ENCODE data around the gene ADAMTSL3.

ADAMTSL3 gene

DNA sequence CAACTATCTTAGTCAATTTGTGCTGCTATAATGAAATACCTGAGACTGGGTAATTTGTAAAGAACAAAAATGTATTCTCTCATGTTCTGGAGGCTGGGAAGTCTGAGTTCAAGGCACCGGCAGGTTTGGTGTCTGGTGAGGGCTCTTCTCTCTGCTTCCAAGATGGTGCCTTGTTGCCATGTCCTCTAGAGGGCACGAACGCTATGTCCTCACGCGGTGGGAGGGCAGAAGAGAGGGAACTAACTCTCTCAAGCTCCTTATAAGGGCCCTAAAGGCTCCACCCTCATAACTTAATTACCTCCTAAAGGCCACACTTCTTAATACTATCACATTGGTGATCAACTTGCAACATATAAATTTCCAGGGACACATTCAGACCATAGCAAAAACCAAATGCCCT is 108.4 kb downstream of the ADAMTSL3 start:
- DNase-seq (ENCODE audit: low read depth), result no peak
- TF ChIP-seq, protein P1, sequence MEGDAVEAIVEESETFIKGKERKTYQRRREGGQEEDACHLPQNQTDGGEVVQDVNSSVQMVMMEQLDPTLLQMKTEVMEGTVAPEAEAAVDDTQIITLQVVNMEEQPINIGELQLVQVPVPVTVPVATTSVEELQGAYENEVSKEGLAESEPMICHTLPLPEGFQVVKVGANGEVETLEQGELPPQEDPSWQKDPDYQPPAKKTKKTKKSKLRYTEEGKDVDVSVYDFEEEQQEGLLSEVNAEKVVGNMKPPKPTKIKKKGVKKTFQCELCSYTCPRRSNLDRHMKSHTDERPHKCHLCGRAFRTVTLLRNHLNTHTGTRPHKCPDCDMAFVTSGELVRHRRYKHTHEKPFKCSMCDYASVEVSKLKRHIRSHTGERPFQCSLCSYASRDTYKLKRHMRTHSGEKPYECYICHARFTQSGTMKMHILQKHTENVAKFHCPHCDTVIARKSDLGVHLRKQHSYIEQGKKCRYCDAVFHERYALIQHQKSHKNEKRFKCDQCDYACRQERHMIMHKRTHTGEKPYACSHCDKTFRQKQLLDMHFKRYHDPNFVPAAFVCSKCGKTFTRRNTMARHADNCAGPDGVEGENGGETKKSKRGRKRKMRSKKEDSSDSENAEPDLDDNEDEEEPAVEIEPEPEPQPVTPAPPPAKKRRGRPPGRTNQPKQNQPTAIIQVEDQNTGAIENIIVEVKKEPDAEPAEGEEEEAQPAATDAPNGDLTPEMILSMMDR (IDR thresholded peaks at IDR 0.05; ENCODE audit: low read depth, low read length, missing control alignments), result peak; percentile 19

DNA sequence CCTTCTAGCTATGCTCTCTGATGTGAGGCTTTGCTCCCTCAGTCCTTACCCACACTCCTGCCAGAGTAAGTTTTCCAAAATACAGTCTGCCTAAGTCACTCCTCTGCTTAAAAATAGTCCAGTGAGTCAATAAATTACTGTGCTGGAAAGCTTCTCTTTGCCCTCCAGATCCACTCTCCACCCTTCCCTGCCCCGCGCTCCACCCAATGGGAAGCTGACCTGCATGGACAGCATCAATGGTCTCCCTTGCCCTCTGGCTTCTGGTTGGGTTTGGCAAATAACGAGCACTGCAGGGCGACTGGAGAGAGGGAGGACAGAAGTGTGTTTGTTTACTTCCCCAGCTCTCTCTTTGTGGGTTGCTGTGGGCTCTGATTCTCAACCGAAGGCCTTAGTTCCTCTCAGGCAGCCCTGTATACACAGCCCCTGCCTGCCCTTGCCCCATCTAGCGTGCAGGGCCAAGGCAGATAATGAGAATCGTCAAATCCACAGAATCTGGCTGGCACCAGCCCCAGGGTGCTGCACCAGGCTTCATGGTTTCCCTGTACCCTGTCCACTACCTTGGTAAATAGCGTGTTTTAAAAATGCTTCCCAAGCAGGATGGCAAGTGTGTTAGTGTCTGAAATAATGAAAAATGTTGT is 110.4 kb downstream of the ADAMTSL3 start:
- DNase-seq (ENCODE audit: low read depth), result no peak
- TF ChIP-seq, protein P1 (IDR thresholded peaks at IDR 0.05; ENCODE audit: low read depth, low read length, missing control alignments), result no peak
- H3K4me3 ChIP-seq (ENCODE audit: low read depth, low read length), result no peak overlapping the region

More for the DNA sequence above, 108.4 kb downstream of the ADAMTSL3 start:
- H3K4me3 ChIP-seq (ENCODE audit: low read depth, low read length), result no peak overlapping the region

DNA sequence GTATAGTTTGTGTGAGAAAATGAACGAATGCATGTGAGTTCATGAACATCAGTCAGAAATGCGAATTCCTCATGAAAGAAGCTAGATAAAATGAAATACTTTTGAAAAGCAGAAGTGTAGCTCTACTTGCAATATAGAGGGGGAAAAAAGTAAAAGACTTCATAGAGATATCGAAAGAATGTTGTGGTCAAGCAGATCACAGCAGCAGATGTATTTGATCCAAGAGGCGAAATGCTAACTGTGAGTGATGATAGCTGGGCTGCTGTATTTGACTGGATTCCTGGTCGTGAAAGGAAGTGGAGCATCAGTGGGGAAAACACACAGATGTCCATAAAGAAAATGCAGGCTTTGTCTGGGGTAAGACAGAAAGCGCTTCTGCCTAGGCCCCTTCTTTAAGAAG is 112.4 kb downstream of the ADAMTSL3 start:
- no peak overlapping the region for H3K4me3 ChIP-seq (ENCODE audit: low read depth, low read length)
- DNase-seq (ENCODE audit: low read depth), result no peak
- TF ChIP-seq, protein P1 (IDR thresholded peaks at IDR 0.05; ENCODE audit: low read depth, low read length, missing control alignments), result no peak

DNA sequence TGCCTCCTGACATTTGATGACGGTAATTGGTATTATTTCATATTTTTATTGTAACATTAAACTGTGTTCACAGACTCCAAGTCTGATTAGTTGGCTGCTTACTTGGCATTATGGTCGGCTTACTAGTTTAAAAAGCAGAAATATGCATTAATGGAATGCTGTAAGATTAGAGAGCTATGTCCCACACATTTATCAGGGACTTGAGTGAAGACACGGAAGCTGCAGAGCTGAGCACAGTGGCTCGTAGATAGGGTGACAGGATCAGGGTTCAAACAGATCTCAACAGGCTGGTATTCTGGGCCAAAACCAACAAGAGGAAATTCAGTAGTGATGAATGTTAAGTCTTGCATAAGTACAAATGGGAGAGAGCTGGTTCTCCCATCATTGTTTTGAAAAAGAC is 113.8 kb downstream of the ADAMTSL3 start:
- no peak for DNase-seq (ENCODE audit: low read depth)
- H3K4me3 ChIP-seq (ENCODE audit: low read depth, low read length), result no peak overlapping the region
- TF ChIP-seq, protein P1 (IDR thresholded peaks at IDR 0.05; ENCODE audit: low read depth, low read length, missing control alignments), result no peak

DNA sequence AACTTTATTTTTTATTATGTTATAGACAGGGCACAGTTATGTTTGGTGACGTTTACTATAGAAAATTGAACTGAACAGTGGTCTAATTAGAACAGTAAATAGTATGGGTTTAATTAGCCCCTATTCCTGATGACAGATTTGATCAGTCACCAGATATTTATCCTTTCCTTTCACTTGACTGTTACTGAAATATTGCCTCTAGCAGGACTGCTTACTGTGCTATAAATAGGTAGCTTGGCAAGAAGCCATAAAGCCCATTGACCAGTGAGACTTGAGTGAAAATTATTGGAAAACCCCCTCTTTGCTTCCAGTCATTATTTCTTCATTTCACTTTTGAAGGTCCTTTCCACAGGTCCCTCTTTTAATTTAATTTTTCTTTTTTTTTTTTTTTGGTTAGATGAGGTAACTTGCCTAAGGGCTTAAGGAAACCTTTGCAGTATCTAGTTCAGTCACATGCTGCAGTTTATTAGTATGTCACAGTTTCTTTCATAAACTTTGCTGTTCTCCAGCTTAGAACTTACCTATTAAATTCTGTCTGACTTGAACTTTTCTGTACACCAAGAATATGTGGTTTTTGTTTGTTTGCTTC is 115.6 kb downstream of the ADAMTSL3 start:
- H3K4me3 ChIP-seq (ENCODE audit: low read depth, low read length), result no peak overlapping the region
- DNase-seq (ENCODE audit: low read depth), result no peak
- TF ChIP-seq, protein P1 (IDR thresholded peaks at IDR 0.05; ENCODE audit: low read depth, low read length, missing control alignments), result no peak

DNA sequence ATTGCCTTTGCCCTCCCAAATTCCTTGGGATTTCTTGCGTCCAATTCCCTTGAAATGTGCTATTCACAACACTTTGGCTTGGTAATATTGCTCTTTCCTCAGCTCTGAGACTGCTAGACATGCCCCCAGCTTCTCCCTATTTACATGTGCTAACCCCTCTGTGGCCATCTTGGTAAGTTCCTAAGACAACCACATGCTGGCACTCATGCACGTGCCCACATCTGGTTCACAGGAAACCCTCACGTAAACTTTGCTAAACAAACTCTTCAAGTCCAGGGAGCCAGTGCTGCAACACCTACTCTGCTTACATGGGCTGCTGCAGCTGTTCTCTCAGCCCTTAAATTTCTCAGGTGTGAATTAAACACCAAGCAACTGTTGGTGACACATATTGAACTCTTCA is 121.8 kb downstream of the ADAMTSL3 start:
- H3K4me3 ChIP-seq (ENCODE audit: low read depth, low read length), result no peak overlapping the region
- no peak for DNase-seq (ENCODE audit: low read depth)
- TF ChIP-seq, protein P1 (IDR thresholded peaks at IDR 0.05; ENCODE audit: low read depth, low read length, missing control alignments), result peak; percentile 44

DNA sequence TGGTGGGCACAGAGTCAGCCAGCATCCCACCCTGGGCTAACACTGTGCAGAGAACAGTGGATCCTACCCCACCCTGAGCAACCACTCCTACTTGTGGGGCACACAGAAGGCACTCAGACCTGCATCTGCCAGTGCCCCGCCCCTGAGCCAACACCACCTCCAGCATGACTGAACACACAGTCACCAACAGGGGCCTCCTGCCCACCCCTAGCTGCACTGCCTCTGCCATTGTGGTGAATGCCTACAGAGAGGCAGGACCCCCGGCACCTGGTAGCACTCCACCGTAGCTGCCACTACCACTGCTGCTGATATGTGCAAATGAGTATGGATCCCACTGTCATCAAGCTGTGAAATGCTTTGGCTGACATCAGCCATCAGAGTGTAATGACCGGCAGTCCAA is 123.1 kb downstream of the ADAMTSL3 start:
- DNase-seq (ENCODE audit: low read depth), result no peak
- TF ChIP-seq, protein P1 (IDR thresholded peaks at IDR 0.05; ENCODE audit: low read depth, low read length, missing control alignments), result no peak
- H3K4me3 ChIP-seq (ENCODE audit: low read depth, low read length), result no peak overlapping the region

Measured in GM12864 (cell line).